Upper lobe of left lung (tissue), 6 donors: Measurements from ENCODE around the gene LILRB1. TPM values are rescaled to one million over a fixed set of nuclear protein-coding genes. Genes with fewer than 3 reads are reported as not detected.
"Not testable (repeated sequence)": the region's sequence is repeated elsewhere in the genome, so short reads cannot be mapped to it uniquely, and the experiment has no call there.

ENCODE experiments used
- ATAC-seq, 2 donors: fragments of 200-7000 bp; cut with Tn5 transposase; one replicate each; pipeline ENCODE4 v1.9.1; 2022; ENCODE audit warnings: mild to moderate bottlenecking in 2 of 2, moderate library complexity in 2 of 2; ENCODE audit not compliant: low FRiP score in 2 of 2
- DNase-seq, 2 donors: peaks; one replicate each; pipeline ENCODE4 v3.0.0-alpha.2; 2019 to 2020
- H3K27ac ChIP-seq, 4 donors: fragments of 200-600 bp; sonication (generic); one replicate each; pipeline ENCODE4 v1.5.1; 2016 to 2019
- H3K27me3 ChIP-seq, 4 donors: fragments of 200-600 bp; sonication (generic); one replicate each; pipeline ENCODE4 v1.5.1; 2017 to 2019
- H3K36me3 ChIP-seq, 4 donors: fragments of 200-600 bp; sonication (generic); one replicate each; pipeline ENCODE4 v1.5.1; 2016 to 2019
- H3K4me1 ChIP-seq, 4 donors: fragments of 200-600 bp; sonication (generic); one replicate each; pipeline ENCODE4 v1.5.1; 2018 to 2019
- H3K4me3 ChIP-seq, 4 donors: fragments of 200-600 bp; sonication (generic); one replicate each; pipeline ENCODE4 v1.5.1; 2017 to 2019; ENCODE audit warnings: mild to moderate bottlenecking in 2 of 4, moderate library complexity in 1 of 4
- H3K9me3 ChIP-seq, 4 donors: fragments of 200-600 bp; sonication (generic); one replicate each; pipeline ENCODE4 v1.5.1; 2018 to 2019
- EP300 ChIP-seq, 4 donors: sonication (generic); formaldehyde crosslinking; IDR thresholded peaks; one replicate each; pipeline ENCODE4 v1.5.1; 2017; ENCODE audit warnings: antibody characterized with exemption in 4 of 4, control low read depth in 2 of 4
- POLR2A ChIP-seq, 4 donors: fragments of 450-650 bp; IDR thresholded peaks; one replicate each; pipeline ENCODE4 v1.5.1; 2016 to 2017; ENCODE audit warnings: antibody characterized with exemption in 4 of 4, mild to moderate bottlenecking in 2 of 4
- POLR2AphosphoS5 ChIP-seq, 2 donors: sonication (generic); formaldehyde crosslinking; IDR thresholded peaks; one replicate each; pipeline ENCODE4 v1.5.1; 2017; ENCODE audit warnings: antibody characterized with exemption in 2 of 2
- WGBS, 2 donors: methylation state at CpG; one replicate each; pipeline ENCODE4 v1.1.5; 2017 to 2018; 5-methylcytosine and 5-hydroxymethylcytosine counted together
- total RNA-seq, 6 donors: library from RNA; depleted of rRNA in 4 of 6; stranded (reverse); fragments of >200 nt in 4 of 6; gene quantifications; one replicate each; pipeline versions ENCODE4 v1.1.0 to v1.2.1, GENCODE V29; 2016 to 2021
- TF ChIP-seq, protein P1 (sequence below), 6 experiments: fragments of 450-650 bp in 4 of 6; fragments of 200-600 bp in 2 of 6; sonication (generic) in 2 of 6; IDR thresholded peaks; one replicate each; pipeline ENCODE4 v1.5.1; 2016 to 2019; ENCODE audit warnings: antibody characterized with exemption in 6 of 6
- donor health status: DM: no; HTN: no; CAD: no; lungs with moderate emphysema.
- donor health status: DM: no; HTN: yes; CAD: no; lungs with severe emphysema.

The LILRB1 gene
- total RNA-seq, 6 donors from 2014 or later, result 4.0 to 47.1 (median 16.7) TPM

DNA sequence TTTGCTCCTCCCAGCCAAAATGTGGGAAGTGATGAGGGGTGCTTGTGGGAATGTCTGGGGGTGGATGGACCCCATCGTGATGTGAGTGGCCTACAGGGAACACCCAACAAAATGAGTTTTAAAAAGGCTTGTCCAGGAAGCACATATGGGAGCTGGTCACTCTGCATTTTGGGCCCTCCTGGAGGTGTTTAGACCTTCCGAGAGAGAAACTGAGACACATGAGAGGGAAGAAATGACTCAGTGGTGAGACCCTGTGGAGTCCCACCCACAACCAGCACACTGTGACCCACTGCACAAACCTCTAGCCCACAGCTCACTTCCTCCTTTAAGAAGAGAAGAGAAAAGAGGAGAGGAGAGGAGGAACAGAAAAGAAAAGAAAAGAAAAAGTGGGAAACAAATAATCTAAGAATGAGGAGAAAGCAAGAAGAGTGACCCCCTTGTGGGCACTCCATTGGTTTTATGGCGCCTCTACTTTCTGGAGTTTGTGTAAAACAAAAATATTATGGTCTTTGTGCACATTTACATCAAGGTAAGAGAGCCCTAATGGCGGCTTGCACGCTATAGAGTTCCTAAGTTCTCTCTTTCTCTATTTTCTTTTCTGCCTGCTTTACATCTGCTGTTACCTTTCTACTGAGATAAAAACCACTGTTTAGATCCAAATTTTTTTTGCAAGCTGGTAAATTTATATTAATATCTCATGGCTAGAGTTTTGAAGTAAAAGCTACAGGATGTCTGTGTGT, 13.3 kb upstream of the LILRB1 start:
- no peak for DNase-seq
- Histone ChIP-seq H3K9me3 (no peaks in the 10 kb centered on the region), H3K27ac (peak overlapping the region in 1 of 4 donors; percentile 48), H3K4me1 (no peaks in the 10 kb centered on the region), H3K36me3 (no peaks in the 10 kb centered on the region), H3K27me3 (no peaks in the 10 kb centered on the region), H3K4me3 (peak overlapping the region in 2 of 4 donors; percentile 15 to 32)
- no peak for TF ChIP-seq EP300 (IDR thresholded peaks at IDR 0.05)
- no peak for TF ChIP-seq POLR2A (IDR thresholded peaks at IDR 0.05)
- TF ChIP-seq, protein P1, sequence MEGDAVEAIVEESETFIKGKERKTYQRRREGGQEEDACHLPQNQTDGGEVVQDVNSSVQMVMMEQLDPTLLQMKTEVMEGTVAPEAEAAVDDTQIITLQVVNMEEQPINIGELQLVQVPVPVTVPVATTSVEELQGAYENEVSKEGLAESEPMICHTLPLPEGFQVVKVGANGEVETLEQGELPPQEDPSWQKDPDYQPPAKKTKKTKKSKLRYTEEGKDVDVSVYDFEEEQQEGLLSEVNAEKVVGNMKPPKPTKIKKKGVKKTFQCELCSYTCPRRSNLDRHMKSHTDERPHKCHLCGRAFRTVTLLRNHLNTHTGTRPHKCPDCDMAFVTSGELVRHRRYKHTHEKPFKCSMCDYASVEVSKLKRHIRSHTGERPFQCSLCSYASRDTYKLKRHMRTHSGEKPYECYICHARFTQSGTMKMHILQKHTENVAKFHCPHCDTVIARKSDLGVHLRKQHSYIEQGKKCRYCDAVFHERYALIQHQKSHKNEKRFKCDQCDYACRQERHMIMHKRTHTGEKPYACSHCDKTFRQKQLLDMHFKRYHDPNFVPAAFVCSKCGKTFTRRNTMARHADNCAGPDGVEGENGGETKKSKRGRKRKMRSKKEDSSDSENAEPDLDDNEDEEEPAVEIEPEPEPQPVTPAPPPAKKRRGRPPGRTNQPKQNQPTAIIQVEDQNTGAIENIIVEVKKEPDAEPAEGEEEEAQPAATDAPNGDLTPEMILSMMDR (IDR thresholded peaks at IDR 0.05), result no peak
- no peak for TF ChIP-seq POLR2AphosphoS5 (IDR thresholded peaks at IDR 0.05)
- ATAC-seq, result peak in 1 of 2 donors; percentile 56
- whole genome bisulfite sequencing, 2 donors, result 51 to 52% methylated on average over 5 of the region's 5 CpGs

DNA sequence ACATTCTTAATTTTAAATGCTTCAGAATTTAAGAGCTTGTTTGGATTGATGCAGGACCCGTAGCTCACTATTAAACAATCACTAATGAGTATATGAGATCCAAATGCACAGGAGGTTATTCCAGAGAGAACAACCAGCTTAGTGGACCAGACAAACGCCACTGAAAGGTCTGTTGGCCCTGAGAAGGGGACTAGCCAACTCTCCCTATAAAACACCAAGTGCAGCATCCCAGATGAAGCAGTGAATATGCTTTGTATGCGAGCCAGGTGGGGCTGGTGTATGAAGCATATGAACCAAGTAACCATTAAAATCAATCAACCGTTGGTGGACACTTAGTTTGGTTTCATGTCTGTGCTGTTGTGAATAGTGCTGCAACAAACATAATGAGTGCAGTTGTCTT, 9.8 kb upstream of the LILRB1 start:
- no peaks in the 10 kb centered on the region for H3K9me3 ChIP-seq

DNA sequence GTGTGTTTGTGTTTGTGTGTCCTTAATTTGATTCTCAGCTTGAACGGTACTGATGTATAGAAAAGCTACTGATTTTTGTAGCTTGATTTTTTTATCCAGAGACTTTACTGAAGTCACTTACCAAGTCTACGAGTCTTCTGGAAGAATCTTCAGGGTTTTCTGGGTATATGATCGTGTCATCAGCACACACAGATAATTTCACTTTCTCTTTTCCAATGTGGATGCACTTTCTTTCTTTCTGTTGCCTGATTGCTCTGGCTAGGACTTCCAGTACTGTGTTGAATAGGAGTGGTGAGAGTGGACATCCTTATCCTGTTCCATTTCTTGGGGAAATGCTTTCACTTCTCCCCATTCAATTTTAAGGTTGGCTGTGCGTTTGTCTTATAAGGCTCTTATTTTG, 7.9 kb upstream of the LILRB1 start:
- no peaks in the 10 kb centered on the region for H3K4me1 ChIP-seq
- 65 to 76% methylated on average over 4 of the region's 4 CpGs for WGBS, 2 donors
- no peak for ATAC-seq
- no peaks in the 10 kb centered on the region for H3K27me3 ChIP-seq
- TF ChIP-seq, protein P1 (IDR thresholded peaks at IDR 0.05), result no peak
- TF ChIP-seq EP300 (IDR thresholded peaks at IDR 0.05) (no peak), POLR2A (IDR thresholded peaks at IDR 0.05) (no peak), POLR2AphosphoS5 (IDR thresholded peaks at IDR 0.05) (no peak)
- H3K4me3 ChIP-seq, result no peak overlapping the region
- no peak for DNase-seq
- no peaks in the 10 kb centered on the region for H3K9me3 ChIP-seq
- H3K36me3 ChIP-seq, result no peaks in the 10 kb centered on the region
- H3K27ac ChIP-seq, result no peak overlapping the region

More for the DNA sequence above, 9.8 kb upstream of the LILRB1 start:
- Histone ChIP-seq H3K4me1 (no peaks in the 10 kb centered on the region), H3K36me3 (no peaks in the 10 kb centered on the region), H3K4me3 (no peak overlapping the region), H3K27ac (no peak overlapping the region), H3K27me3 (no peaks in the 10 kb centered on the region)
- no peak for ATAC-seq
- WGBS, 2 donors, result 65 to 71% methylated on average over 4 of the region's 4 CpGs
- DNase-seq, result no peak
- TF ChIP-seq, protein P1 (IDR thresholded peaks at IDR 0.05), result no peak
- no peak for TF ChIP-seq EP300 (IDR thresholded peaks at IDR 0.05)
- TF ChIP-seq POLR2A (IDR thresholded peaks at IDR 0.05), result no peak
- TF ChIP-seq POLR2AphosphoS5 (IDR thresholded peaks at IDR 0.05), result no peak

DNA sequence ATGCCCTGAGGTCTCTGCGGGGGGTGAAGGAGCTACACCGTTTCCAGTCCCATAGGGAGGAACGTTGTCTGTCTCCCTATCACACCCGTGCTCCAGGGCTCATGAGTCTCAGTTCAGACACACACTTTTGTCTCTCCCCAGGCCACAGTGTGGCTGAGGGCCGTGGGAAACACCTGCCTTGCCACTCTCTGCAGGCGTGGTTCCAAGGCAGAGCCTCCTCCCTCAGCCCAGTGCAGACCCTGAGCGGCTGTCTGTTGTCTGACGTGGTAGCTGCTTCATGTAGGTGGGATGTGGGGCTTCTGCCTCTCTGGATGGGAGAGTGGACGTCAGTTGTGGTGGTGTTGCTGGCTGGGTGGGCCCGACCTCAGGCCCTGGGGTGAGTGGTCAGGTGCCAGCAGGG, 6.0 kb upstream of the LILRB1 start:
- H3K36me3 ChIP-seq, DNase-seq, H3K27me3 ChIP-seq, H3K9me3 ChIP-seq, H3K4me1 ChIP-seq, H3K4me3 ChIP-seq, H3K27ac ChIP-seq: not testable (repeated sequence)
- WGBS, 2 donors, result 76% methylated on average over 5 of the region's 10 CpGs; no CpG with 5 or more reads in 1 of the 2 donors
- ATAC-seq, result peak in 1 of 2 donors; percentile 22

DNA sequence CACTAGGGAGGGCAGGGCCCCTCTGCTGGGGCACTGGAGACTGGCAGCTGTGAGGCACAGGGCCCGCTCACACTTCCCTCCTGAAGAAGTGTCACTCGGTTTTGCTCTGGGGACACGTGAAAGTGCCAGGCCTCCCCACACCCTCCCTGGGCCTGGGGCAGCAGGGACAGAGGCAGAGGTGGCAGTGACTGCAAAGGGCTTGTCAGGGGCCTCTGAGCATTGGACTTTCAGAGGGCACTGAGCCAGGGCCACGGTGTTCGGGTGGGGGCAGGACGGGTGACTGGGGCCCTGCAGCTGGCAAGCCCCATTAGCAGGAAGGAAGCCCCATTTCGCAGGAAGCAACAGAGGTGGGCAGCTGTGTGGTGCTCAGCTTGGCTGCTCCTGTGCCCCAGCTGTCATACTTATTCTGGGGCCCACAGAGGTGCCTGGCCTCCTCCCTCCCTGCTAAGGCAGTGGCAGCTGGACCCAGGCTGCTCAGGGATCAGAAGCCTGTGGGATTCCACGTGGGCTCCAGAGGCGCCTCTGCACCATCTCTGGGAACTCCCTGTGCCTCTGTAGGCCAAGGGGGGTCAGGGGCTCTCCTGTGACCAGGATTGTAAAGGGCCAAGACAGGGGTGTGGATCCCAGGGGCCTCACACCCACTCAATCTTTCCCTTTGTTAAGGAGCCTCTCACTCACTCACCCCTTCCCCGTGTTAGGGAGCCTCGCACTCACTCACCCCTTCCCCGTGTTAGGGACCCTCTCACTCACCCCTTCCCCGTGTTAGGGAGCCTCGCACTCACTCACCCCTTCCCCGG, 5.2 kb upstream of the LILRB1 start:
- not testable (repeated sequence) for H3K4me3 ChIP-seq, H3K4me1 ChIP-seq, H3K9me3 ChIP-seq, H3K27me3 ChIP-seq, H3K27ac ChIP-seq, H3K36me3 ChIP-seq, DNase-seq
- peak in 1 of 2 donors; percentile 35 for ATAC-seq
- 66 to 83% methylated on average over 6 to 8 of the region's 15 CpGs for WGBS, 2 donors
